Activated T-helper 2 cell treated with anti-CD3 and anti-CD28 coated beads, Interferon-gamma antibody, Interleukin-2, Interleukin-4, amounts not matched to agents 10 μg/mL and 5 μg/mL and 100 μg/mL, durations not matched to agents 14 hours and 24 hours and 36 hours (primary cell): ENCODE data around the gene SPG11. TPM values are rescaled to one million over a fixed set of nuclear protein-coding genes. Genes with fewer than 3 reads are reported as not detected.

ENCODE experiments used
- DNase-seq: peaks from one replicate; pipeline ENCODE4 v3.0.0; 2021; ENCODE audit warnings: low spot score
- H3K27ac Mint-ChIP-seq: one replicate; pipeline ENCODE4 v1.8.0; 2021; ENCODE audit warnings: mixed read lengths
- H3K27me3 Mint-ChIP-seq: one replicate; pipeline ENCODE4 v1.8.0; 2021; ENCODE audit warnings: low read depth, mixed read lengths
- H3K36me3 Mint-ChIP-seq: one replicate; pipeline ENCODE4 v1.8.0; 2021; ENCODE audit warnings: low read depth, mixed read lengths
- H3K4me1 Mint-ChIP-seq: one replicate; pipeline ENCODE4 v1.8.0; 2021; ENCODE audit warnings: low read depth, mixed read lengths
- H3K4me3 Mint-ChIP-seq: one replicate; pipeline ENCODE4 v1.8.0; 2021; ENCODE audit warnings: low read depth, mild to moderate bottlenecking, moderate library complexity, mixed read lengths
- H3K9me3 Mint-ChIP-seq: one replicate; pipeline ENCODE4 v1.8.0; 2021; ENCODE audit warnings: mixed read lengths
- intact Hi-C: fragments of 100-400 bp; cut with micrococcal nuclease; formaldehyde crosslinking; loops from one replicate; pipeline ENCODE4 v1.15.1; 2023
- total RNA-seq: library from RNA; stranded (reverse); gene quantifications from 2 replicates; pipeline ENCODE4 v1.2.3, GENCODE V29; 2022

Gene SPG11
- total RNA-seq, 1 donor from 2014 or later: 75.8 TPM

DNA sequence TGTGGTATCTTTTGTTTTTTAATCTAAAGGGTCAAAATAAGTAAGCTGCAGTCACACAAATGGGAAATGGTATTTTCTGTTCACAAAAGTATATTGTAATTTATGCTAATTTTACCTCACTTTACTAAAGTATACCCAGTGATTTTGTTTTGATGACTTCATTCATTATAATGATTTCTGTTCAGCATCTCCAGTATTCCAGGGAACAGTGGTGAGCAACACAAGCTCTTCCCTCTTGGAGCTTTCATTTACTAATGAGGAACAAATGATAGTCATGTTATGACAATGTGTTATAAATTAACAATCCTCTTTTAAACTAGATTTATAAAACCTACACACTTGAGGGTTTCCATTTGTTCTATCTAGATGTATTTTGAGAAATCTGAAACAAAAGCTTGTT is 147.0 kb downstream of the SPG11 start:
- Mint-ChIP-seq H3K9me3 (no peaks in the 10 kb centered on the region), H3K36me3 (peaks cover 36% of the 10 kb centered on the region), H3K4me3 (no peak overlapping the region), H3K27ac (no peak overlapping the region), H3K4me1 (peaks cover 2% of the 10 kb centered on the region), H3K27me3 (no peaks in the 10 kb centered on the region)
- intact Hi-C loops: no loop called here
- DNase-seq: no peak

Other genes starting within 250 kb of the SPG11 start
- gene CTDSPL2, start 236.0 kb downstream of the SPG11 start, total RNA-seq: 66.1 and 69.6 TPM in 2 replicates
- 127 and 135 TPM in 2 replicates for gene EIF3J, start 126.5 kb downstream of the SPG11 start, total RNA-seq
- gene PATL2, start 47.7 kb upstream of the SPG11 start, total RNA-seq: 15.3 and 16.9 TPM in 2 replicates
- 4,961 and 5,148 TPM in 2 replicates for gene B2M, start 47.9 kb upstream of the SPG11 start, total RNA-seq
- 70.8 and 75.1 TPM in 2 replicates for gene TRIM69, start 72.9 kb upstream of the SPG11 start, total RNA-seq